ENCODE data around the gene TRIM9.
A peak's percentile ranks its signal among the peaks of the same experiment; 100 is the strongest.

Gene TRIM9

DNA sequence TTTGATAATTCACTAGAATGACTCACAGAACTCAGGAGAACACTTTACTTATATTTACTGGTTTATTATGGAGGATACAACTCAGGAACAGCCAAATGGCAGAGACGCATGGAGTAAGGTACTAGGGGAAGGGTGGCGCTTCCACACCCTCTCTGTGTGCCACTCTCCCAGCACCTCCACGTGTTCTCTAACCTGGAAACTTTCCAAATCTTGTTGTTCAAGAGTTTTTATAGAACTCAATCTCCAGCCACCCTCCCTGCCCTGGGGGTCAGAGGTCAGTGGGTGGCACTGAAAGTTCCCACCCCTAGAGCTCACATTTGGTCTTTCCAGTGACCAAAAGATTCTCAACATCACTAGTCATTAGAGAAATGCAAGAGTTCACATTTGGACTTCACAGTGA, 13.2 kb downstream of the TRIM9 start:
- Mint-ChIP-seq H3K4me3 (no peak overlapping the region), H3K9me3 (no peaks in the 10 kb centered on the region), H3K27ac (no peak overlapping the region), H3K27me3 (peaks cover 0 to 13% of the 10 kb centered on the region in 2 donors), H3K4me1 (peaks cover 0 to 2% of the 10 kb centered on the region in 2 donors), H3K36me3 (peaks cover 0 to 2% of the 10 kb centered on the region in 2 donors)
- no peak for ATAC-seq (replicated peaks)
- DNase-seq = no peak

DNA sequence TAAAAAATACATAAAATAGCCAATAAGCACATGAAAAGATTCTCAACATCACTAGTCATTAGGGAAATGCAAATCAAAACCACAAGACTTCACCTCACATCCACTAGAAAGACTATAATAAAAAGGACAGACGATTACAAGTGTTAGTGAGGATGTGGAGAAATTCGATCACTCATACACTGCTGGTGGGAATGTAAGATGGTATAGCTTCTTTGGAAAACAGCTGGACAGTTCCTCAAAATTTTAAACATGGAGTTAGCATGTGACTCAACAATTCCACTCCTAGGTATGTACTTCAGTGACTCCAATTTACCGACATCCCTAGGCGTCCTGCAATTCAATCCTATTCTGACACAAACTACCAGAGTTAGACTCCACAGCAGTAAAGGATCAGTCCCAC, 13.7 kb downstream of the TRIM9 start:
- DNase-seq = no peak
- no peaks in the 10 kb centered on the region for H3K4me1 Mint-ChIP-seq
- H3K9me3 Mint-ChIP-seq = no peaks in the 10 kb centered on the region
- H3K27me3 Mint-ChIP-seq = peaks cover 0 to 13% of the 10 kb centered on the region in 2 donors
- no peak for ATAC-seq (replicated peaks)
- H3K36me3 Mint-ChIP-seq = no peaks in the 10 kb centered on the region
- no peak overlapping the region for H3K4me3 Mint-ChIP-seq
- no peak overlapping the region for H3K27ac Mint-ChIP-seq

DNA sequence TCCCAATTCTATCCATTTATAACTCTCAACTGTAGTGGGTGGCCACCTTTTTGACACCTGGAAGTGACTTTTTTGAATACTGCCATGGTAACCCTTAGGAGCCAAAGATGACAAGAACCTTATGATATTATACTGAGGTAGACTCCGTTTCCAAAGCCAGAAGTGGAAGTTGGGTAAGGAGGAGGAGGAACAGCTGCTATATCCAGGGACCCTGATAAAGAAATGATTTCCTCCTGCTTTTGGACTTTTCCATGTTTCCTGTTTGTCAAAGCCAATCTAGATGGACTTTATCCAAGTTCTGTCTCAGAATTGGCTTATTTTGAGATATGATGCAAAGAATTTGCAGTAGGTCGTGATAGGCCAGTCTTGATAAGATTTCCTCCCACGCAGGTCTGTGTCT, 14.3 kb downstream of the TRIM9 start:
- H3K4me1 Mint-ChIP-seq = no peaks in the 10 kb centered on the region
- no peak for ATAC-seq (replicated peaks)
- H3K4me3 Mint-ChIP-seq = no peak overlapping the region
- no peak overlapping the region for H3K27ac Mint-ChIP-seq
- no peak for DNase-seq
- no peaks in the 10 kb centered on the region for H3K9me3 Mint-ChIP-seq
- H3K36me3 Mint-ChIP-seq = no peaks in the 10 kb centered on the region
- H3K27me3 Mint-ChIP-seq = peaks cover 0 to 13% of the 10 kb centered on the region in 2 donors

DNA sequence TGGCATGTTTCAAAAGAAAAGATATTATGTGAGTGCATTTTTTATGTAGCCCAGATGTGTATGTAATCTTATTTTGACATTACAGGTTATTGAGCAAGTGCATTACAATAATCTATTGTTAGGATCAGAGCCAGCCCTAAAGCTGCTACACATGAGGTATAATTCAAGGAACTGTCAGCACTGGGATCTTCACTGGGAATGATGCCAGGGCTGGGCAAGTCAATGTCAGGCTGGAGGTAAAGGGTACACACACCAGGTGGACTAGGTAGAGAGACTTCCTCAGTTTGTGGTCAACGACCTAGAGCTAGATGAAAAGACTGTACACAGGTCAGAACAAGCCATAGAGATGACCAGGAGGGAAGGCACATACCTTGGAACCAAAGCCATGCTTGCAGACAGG, 15.4 kb downstream of the TRIM9 start:
- ATAC-seq (replicated peaks) (no peak), DNase-seq (no peak)
- Mint-ChIP-seq H3K9me3 (no peaks in the 10 kb centered on the region), H3K36me3 (no peaks in the 10 kb centered on the region), H3K27me3 (peaks cover 0 to 13% of the 10 kb centered on the region in 2 donors), H3K4me3 (no peak overlapping the region), H3K27ac (no peak overlapping the region), H3K4me1 (no peaks in the 10 kb centered on the region)

DNA sequence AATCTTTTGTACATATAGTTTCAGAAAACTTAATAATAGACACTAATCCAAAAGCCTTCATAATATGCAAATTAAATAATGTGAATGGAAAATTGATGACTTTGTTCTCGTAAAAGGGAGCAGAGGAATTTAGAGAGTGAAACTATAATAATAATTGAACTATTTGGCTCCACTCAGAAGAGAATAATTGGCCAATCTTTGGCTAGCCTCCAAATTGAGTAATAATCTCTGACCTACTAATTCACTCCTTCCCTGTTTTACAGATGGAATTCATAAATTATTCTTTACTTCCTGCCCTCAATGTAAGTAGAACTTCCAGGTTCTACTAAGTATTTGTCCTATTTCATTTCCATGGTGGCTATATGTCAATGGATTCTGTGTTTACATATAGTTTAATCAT, 15.8 kb downstream of the TRIM9 start:
- Mint-ChIP-seq H3K4me1 (no peaks in the 10 kb centered on the region), H3K9me3 (no peaks in the 10 kb centered on the region), H3K27me3 (peaks cover 0 to 13% of the 10 kb centered on the region in 2 donors), H3K36me3 (no peaks in the 10 kb centered on the region), H3K27ac (no peak overlapping the region), H3K4me3 (no peak overlapping the region)
- DNase-seq (no peak), ATAC-seq (replicated peaks) (no peak)

DNA sequence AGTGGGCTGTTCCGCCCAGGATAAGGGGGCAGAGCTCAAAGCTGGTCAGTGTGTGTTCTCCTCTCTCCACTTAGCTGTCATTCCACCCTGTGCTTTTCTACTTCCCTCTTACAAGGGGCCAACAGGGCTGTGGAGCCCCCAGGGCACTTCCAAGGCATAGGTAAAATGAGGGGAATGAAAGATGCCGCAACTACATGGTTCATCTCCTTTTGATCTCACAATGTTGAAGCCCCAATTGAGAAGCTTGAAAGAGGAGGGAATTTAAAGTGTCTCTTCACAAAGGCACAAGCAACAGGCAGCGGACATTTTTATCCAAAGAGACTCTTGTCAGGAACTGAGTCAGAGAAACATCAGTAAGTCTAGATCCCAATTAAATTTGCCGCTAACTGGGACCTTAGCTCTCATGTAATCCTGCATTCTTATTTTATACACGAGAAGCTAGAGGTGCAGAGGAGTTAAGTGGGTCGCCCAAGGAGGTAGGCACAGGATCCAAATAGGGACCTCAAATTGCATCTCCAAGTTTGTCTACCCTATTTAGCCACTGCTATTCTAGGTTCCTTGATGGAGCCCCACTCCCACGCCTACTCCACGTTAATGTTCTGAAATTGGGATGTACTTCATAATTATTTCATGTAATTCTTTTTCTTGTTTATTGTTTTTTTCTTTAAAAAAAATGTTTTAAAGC, 20.1 kb downstream of the TRIM9 start:
- Mint-ChIP-seq H3K27ac (no peak overlapping the region), H3K9me3 (no peaks in the 10 kb centered on the region), H3K36me3 (no peaks in the 10 kb centered on the region), H3K4me3 (no peak overlapping the region), H3K4me1 (no peaks in the 10 kb centered on the region), H3K27me3 (peaks cover 0 to 9% of the 10 kb centered on the region in 2 donors)
- DNase-seq = no peak
- ATAC-seq (replicated peaks) = no peak

DNA sequence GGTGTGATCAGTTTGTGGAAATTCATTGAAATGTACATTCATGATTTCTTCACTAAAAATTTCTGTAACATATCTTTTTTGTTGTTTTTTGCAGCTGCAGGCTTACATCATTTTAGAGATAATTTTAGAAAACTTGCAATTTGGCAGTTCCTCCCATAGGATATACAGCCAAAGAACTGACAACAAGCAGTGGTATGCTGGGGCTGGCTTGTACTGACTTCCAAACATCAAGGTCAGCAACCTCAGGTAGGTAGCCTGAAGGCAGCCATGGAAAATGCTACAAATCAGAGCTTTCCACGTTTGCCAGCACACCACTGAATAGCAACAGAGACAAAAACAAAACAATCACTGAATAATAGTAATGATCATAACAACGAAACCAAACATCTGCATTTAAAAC, 21.2 kb downstream of the TRIM9 start:
- no peak overlapping the region for H3K4me3 Mint-ChIP-seq
- DNase-seq (no peak), ATAC-seq (replicated peaks) (no peak)
- H3K9me3 Mint-ChIP-seq = no peaks in the 10 kb centered on the region
- no peaks in the 10 kb centered on the region for H3K4me1 Mint-ChIP-seq
- H3K27ac Mint-ChIP-seq = no peak overlapping the region
- peaks cover 0 to 5% of the 10 kb centered on the region in 2 donors for H3K27me3 Mint-ChIP-seq
- H3K36me3 Mint-ChIP-seq = no peaks in the 10 kb centered on the region

DNA sequence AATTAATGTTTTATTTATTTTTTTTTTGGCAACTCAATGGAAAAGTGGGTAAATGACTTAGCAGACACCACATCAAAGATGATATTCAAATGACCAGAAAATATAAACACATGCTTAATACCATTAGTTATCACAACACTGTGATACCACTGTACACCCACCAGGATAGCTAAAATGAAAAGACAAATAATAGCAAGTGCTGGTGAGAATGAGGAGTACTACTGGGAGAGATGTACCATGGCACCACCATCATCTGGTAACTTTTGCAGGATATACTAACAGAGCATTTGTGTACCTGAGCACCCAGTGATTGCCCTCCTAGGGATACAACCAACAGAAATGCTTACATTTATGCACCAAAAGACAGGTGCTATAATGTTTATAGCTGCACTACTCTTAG, 21.9 kb downstream of the TRIM9 start:
- no peaks in the 10 kb centered on the region for H3K9me3 Mint-ChIP-seq
- no peak overlapping the region for H3K4me3 Mint-ChIP-seq
- no peaks in the 10 kb centered on the region for H3K36me3 Mint-ChIP-seq
- no peak for DNase-seq
- no peak overlapping the region for H3K27ac Mint-ChIP-seq
- no peak for ATAC-seq (replicated peaks)
- peaks cover 0 to 5% of the 10 kb centered on the region in 2 donors for H3K27me3 Mint-ChIP-seq
- no peaks in the 10 kb centered on the region for H3K4me1 Mint-ChIP-seq

DNA sequence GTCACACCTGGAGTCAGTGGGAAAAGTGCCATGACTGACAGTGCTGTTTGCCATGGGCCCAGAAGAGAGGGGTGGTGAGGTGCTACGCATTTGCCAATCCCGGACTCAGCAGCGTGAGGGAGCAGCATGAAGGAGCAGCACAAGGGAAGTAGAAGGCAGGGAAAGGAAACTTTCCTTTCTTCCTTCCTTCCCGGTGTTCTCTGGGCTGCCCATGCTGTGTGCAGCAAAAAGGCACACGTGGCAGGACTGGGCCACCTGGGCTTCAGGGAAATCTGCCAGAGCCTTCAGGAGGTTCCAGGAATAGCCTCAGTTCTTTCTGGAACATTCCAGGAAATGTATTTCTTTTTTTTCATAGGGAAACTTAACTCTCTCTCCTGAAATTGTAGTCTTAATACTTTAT, 23.0 kb downstream of the TRIM9 start:
- no peaks in the 10 kb centered on the region for H3K36me3 Mint-ChIP-seq
- ATAC-seq (replicated peaks) (no peak), DNase-seq (no peak)
- peaks cover 0 to 2% of the 10 kb centered on the region in 2 donors for H3K27me3 Mint-ChIP-seq
- no peak overlapping the region for H3K27ac Mint-ChIP-seq
- no peaks in the 10 kb centered on the region for H3K9me3 Mint-ChIP-seq
- H3K4me1 Mint-ChIP-seq = no peaks in the 10 kb centered on the region
- no peak overlapping the region for H3K4me3 Mint-ChIP-seq

DNA sequence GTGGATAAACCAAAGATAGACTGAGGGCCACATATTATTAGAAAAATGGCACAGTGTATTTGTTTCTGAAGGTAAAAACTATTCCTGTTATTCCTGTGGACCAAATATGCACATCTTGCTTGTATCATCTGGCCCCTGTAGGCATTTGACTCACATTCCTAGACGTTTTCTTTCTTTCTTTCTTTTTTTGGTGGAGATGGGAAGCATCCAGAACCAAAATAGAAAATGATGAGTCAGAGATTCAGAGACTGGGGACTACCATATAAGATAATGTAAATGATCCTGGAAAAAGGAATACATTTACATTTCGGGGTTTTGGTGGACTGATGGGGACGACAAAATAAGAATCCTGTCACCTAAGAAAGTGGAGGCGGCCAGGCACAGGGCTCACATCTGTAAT, 24.2 kb downstream of the TRIM9 start:
- no peak for DNase-seq
- Mint-ChIP-seq H3K36me3 (no peaks in the 10 kb centered on the region), H3K4me3 (no peak overlapping the region), H3K27me3 (no peaks in the 10 kb centered on the region), H3K4me1 (no peaks in the 10 kb centered on the region), H3K27ac (no peak overlapping the region), H3K9me3 (no peaks in the 10 kb centered on the region)
- ATAC-seq (replicated peaks) = no peak

DNA sequence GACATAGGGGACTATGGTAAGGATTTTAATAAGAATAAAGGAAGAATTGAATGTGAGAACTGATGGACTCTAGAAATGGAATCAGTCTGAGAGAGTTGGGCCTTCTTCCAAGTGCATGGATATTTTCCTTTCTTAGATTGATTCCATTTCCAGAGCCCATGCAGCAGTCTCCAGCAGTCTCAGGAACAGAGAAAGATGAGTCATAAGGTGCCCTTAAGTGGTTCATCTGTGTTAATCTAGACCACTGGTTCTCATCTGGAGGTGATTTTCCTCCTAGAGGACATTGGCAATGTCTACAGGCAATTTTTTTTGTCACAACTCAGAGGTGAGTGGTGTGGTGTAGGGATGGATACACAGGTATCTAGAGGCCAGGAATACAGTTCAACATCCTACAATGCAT, 25.9 kb downstream of the TRIM9 start:
- ATAC-seq (replicated peaks) (peak in 1 of 2 donors; percentile 50), DNase-seq (no peak)
- Mint-ChIP-seq H3K27me3 (no peaks in the 10 kb centered on the region), H3K9me3 (no peaks in the 10 kb centered on the region), H3K36me3 (no peaks in the 10 kb centered on the region), H3K4me3 (no peak overlapping the region), H3K27ac (no peak overlapping the region), H3K4me1 (no peaks in the 10 kb centered on the region)

DNA sequence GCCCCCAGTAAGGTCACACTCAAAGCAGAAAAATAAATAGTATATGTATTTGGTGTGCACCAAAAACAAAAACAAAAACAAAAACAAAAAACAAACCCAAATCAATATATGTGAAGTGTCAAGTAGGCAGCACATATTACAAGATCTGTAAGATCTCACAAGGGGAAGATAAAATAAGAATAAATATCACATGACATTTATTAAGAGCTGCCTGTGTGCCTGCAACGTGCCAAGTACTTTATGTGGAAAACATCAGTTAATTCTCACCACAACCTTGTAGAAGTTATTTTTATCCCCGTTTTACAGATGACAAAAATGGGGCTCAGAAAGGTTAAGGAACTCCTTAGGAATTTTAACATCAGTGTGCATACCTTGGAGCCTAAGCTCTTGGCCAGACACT, 26.6 kb downstream of the TRIM9 start:
- Mint-ChIP-seq H3K36me3 (no peaks in the 10 kb centered on the region), H3K9me3 (peaks cover 0 to 2% of the 10 kb centered on the region in 2 donors), H3K27me3 (no peaks in the 10 kb centered on the region), H3K27ac (no peak overlapping the region), H3K4me1 (no peaks in the 10 kb centered on the region), H3K4me3 (no peak overlapping the region)
- DNase-seq (no peak), ATAC-seq (replicated peaks) (no peak)

DNA sequence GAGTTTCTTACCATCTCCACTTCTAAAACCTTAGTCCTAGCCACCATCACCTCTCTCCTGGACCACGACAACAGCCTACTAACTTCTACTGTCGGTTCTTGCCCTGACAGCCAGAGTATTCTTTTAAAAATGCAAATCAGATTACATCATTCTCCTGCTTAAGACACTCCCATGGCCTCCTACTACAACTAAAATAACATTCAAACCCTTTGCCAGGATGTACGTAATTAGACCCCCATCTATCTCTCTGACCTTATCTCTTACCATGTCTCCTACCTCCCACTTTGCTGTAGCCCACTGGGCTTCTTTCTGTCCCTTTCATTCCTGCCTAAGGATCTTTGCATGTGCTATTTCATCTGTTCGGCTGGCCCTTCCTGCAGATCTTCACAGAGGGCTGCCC, 27.6 kb downstream of the TRIM9 start:
- Mint-ChIP-seq H3K4me3 (no peak overlapping the region), H3K36me3 (peaks cover 2 to 7% of the 10 kb centered on the region in 2 donors), H3K27me3 (no peaks in the 10 kb centered on the region), H3K4me1 (no peaks in the 10 kb centered on the region), H3K9me3 (peaks cover 4 to 11% of the 10 kb centered on the region in 2 donors), H3K27ac (no peak overlapping the region)
- DNase-seq (no peak), ATAC-seq (replicated peaks) (no peak)

DNA sequence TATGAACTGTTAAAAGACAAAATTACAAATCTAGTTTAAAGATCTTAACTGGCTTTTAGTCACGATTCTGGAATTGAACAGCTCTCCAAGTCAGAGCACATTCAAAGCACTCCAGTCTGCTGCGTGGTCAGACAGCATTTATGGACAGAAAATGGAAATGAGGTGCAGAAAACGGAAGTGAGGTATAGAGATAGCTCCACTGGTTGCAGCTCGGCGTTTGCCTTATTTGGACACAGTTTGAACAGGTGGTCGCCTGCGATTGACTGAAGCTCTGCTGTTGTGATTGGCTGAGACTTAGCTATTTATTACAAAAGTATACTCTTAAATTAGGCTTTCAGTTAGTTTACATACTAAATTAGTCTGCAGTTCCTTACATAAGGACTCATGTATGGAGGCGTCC, 28.3 kb downstream of the TRIM9 start:
- DNase-seq (no peak), ATAC-seq (replicated peaks) (no peak)
- H3K4me3 Mint-ChIP-seq = no peak overlapping the region
- peaks cover 7 to 17% of the 10 kb centered on the region in 2 donors for H3K9me3 Mint-ChIP-seq
- H3K4me1 Mint-ChIP-seq = no peaks in the 10 kb centered on the region
- no peaks in the 10 kb centered on the region for H3K27me3 Mint-ChIP-seq
- peaks cover 2 to 9% of the 10 kb centered on the region in 2 donors for H3K36me3 Mint-ChIP-seq
- H3K27ac Mint-ChIP-seq = no peak overlapping the region

DNA sequence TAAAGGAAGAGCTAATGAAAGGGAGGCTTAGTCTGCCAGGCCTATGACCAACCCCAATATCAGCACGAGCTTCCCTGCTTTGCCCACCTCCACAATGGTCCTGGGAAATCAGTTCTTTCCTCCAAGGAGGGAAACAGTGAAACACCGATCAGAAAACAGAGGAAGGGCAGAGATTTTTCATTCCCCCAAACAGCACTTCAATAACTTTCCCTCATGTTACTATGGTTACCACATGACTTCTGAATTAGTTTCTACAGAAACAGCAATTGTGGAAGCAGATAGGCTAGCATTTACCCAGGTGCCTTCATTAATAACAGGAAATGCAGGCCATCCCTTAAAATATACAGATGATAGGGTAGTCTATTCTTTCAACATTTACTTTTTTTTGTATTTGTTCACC, 35.9 kb downstream of the TRIM9 start:
- H3K27me3 Mint-ChIP-seq = peaks cover 0 to 5% of the 10 kb centered on the region in 2 donors
- H3K4me1 Mint-ChIP-seq = no peaks in the 10 kb centered on the region
- peaks cover 7 to 17% of the 10 kb centered on the region in 2 donors for H3K9me3 Mint-ChIP-seq
- no peak overlapping the region for H3K27ac Mint-ChIP-seq
- ATAC-seq (replicated peaks) (no peak), DNase-seq (no peak)
- H3K36me3 Mint-ChIP-seq = peaks cover 2 to 9% of the 10 kb centered on the region in 2 donors
- H3K4me3 Mint-ChIP-seq = no peak overlapping the region

DNA sequence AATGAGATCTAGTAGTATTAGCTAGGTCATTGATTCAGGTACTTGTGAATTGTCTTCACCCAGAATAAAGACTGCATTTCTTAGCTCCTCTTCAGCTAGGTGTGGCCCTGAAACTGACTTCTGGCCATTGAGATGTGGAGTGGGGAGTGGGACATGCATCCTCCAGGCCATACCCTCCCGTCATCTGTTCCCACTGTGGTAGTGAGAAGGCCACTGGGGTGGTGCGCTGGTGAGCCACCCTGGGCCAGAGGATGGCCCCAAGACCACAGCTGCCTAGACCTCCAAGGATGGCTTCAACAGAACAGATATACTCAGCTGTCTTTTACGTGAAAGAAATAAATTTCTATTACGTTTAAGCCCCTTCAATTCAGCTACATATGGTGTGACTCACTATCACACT, 36.5 kb downstream of the TRIM9 start:
- ATAC-seq (replicated peaks) = no peak
- H3K27me3 Mint-ChIP-seq = peaks cover 0 to 5% of the 10 kb centered on the region in 2 donors
- DNase-seq = no peak
- no peaks in the 10 kb centered on the region for H3K4me1 Mint-ChIP-seq
- H3K27ac Mint-ChIP-seq = no peak overlapping the region
- peaks cover 2 to 9% of the 10 kb centered on the region in 2 donors for H3K36me3 Mint-ChIP-seq
- no peak overlapping the region for H3K4me3 Mint-ChIP-seq
- H3K9me3 Mint-ChIP-seq = peaks cover 7 to 17% of the 10 kb centered on the region in 2 donors
